Right kidney (tissue), 1 donor: ENCODE data around the gene LCE6A.

Experiments used
- DNase-seq: peaks from one replicate; pipeline ENCODE4 v3.0.0-alpha.2; 2016

LCE6A gene

DNA sequence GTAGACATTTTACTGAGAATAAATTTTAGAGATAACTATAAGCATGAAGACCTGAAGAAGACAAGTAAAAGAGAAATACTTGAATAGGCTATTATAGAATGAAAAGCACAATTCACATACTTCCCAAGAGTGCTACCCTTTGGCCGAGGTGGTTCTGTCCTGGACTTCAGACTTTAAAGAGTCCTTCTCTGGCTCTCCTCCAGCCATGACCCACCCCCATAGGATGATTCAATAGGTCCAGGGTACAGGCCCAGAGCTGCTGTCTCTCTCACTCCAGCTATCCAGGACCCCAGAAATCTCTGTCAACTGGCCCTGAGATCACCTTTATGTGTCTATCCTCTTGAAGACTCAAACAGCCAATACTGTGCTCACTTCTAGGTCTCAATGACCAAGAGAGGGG, 34.2 kb downstream of the LCE6A start:
- no peak for DNase-seq

- no peak for DNase-seq
Measured at GRCh38 chr1:152878042-152878441, 35.4 kb downstream of the LCE6A start, which contains the start of gene SMCP. TSS of gene SMCP (plus strand) at chr1:152878322. CDS start at chr1:152884423, 6,101 bp downstream.

- no peak for DNase-seq
Measured at GRCh38 chr1:152879559-152880198, 37.0 kb downstream of the LCE6A start.

GRCh38 chr1:152880316-152880715, 37.7 kb downstream of the LCE6A start:
- DNase-seq: no peak

GRCh38 chr1:152880907-152881306, 38.3 kb downstream of the LCE6A start:
- DNase-seq: no peak

GRCh38 chr1:152884085-152884484, 41.4 kb downstream of the LCE6A start:
- no peak for DNase-seq

DNA sequence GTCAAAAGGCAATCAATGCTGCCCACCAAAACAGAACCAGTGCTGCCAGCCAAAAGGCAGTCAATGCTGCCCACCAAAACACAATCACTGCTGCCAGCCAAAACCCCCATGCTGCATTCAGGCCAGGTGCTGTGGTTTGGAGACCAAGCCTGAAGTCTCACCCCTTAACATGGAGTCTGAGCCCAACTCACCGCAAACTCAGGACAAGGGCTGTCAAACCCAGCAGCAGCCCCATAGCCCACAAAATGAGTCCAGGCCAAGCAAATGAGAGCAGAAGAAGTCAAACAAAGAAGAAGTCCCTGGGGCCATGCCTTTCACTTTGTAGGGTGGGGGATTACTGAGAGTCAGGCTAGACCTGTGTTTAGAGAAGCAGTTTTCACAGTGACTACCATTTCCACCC, 41.9 kb downstream of the LCE6A start:
- DNase-seq: no peak

DNA sequence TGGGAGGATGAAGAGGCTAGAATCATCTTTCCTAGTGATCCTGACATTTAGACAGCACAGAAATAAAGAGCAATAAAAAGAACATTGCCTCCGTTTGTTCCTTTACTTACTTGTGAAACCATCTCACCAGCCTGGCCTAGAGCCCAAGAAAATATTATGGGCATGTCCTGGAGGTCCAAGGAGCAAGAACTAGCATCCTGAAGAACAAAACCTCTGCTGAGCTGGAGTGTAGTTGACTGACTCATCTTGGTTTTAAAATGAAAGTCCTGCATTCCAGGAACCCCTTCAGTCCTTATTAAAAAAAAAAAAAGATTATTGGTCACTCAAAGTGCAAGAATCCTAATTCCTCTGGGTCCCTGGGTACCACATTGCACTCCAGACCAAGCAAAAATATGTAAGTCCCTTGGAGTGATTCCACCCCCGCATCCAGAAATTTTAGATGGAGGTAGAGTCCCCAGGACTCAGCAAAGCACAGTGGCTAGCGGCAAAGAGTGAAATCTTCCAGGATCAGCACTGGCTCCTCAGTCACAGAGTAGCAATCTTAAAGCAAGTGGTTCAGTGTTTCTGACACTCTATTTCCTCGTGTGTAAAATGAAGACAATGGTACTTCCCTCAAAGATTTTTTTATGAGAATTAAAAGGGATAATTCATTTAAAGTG, 42.4 kb downstream of the LCE6A start:
- no peak for DNase-seq

GRCh38 chr1:152886085-152886484, 43.4 kb downstream of the LCE6A start:
- DNase-seq: no peak

- DNase-seq: no peak
Measured at GRCh38 chr1:152886758-152887409, 44.2 kb downstream of the LCE6A start.

- DNase-seq: no peak
Measured at GRCh38 chr1:152888126-152888525, 45.5 kb downstream of the LCE6A start.
